ENCODE data around the gene GALNT2. TPM values are rescaled to one million over a fixed set of nuclear protein-coding genes. Genes with fewer than 3 reads are reported as not detected.
A peak's percentile ranks its signal among the peaks of the same experiment; 100 is the strongest.

Gene GALNT2
- total and polyA plus RNA-seq, 9 of the 15 experiments (the other 6 are each of a cell fraction or from before 2014, with no cell fraction given): 1.6 to 106 (median 51.9) TPM

DNA sequence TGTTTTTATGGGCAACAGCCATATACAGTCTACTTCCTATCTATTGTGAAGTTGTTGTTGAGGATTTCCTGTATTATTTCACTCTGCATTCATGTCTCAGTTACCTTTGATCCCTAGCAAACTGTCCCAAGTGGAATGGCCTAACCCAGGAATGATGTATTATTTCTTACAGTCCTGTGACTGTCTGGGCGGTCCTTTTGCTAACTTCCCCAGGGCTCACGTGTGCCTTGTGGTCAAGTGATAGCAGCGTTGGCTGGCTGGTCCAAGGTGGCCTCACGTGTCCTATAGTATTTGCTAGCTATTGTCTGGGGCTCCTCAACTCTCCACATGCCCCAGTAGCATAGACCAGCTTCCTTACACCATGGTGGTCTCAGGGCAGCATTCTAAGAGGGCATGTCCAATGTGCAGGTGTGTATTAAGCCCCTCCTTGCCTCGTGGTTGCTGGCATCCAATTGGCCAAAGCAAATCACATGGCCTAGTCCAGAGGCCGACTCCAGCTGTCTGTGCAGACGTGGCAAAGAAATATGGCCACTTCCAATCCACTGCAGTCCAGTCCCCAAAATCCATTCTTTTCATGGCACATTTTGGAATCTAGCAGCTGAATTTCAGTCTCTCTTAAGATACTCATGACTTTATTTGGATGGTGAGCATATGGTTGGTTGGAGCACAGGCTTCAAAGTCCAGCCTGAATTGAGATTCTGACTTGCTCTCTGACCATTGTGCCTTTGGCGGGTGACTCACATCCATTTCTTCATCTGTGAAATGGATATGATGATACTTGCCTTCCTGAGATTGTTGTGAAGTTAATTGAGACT lies 94.1 kb downstream of the GALNT2 start (continued):
- TF ChIP-seq MAFF (IDR thresholded peaks at IDR 0.05; ENCODE audit: low read length): no peak
- TF ChIP-seq CHD2 (IDR thresholded peaks at IDR 0.05; ENCODE audit: low read depth, low read length): no peak
- TF ChIP-seq U2AF1 (optimal IDR thresholded peaks at IDR 0.05; ENCODE audit: low read depth, low read length): no peak
- TF ChIP-seq, protein P1, sequence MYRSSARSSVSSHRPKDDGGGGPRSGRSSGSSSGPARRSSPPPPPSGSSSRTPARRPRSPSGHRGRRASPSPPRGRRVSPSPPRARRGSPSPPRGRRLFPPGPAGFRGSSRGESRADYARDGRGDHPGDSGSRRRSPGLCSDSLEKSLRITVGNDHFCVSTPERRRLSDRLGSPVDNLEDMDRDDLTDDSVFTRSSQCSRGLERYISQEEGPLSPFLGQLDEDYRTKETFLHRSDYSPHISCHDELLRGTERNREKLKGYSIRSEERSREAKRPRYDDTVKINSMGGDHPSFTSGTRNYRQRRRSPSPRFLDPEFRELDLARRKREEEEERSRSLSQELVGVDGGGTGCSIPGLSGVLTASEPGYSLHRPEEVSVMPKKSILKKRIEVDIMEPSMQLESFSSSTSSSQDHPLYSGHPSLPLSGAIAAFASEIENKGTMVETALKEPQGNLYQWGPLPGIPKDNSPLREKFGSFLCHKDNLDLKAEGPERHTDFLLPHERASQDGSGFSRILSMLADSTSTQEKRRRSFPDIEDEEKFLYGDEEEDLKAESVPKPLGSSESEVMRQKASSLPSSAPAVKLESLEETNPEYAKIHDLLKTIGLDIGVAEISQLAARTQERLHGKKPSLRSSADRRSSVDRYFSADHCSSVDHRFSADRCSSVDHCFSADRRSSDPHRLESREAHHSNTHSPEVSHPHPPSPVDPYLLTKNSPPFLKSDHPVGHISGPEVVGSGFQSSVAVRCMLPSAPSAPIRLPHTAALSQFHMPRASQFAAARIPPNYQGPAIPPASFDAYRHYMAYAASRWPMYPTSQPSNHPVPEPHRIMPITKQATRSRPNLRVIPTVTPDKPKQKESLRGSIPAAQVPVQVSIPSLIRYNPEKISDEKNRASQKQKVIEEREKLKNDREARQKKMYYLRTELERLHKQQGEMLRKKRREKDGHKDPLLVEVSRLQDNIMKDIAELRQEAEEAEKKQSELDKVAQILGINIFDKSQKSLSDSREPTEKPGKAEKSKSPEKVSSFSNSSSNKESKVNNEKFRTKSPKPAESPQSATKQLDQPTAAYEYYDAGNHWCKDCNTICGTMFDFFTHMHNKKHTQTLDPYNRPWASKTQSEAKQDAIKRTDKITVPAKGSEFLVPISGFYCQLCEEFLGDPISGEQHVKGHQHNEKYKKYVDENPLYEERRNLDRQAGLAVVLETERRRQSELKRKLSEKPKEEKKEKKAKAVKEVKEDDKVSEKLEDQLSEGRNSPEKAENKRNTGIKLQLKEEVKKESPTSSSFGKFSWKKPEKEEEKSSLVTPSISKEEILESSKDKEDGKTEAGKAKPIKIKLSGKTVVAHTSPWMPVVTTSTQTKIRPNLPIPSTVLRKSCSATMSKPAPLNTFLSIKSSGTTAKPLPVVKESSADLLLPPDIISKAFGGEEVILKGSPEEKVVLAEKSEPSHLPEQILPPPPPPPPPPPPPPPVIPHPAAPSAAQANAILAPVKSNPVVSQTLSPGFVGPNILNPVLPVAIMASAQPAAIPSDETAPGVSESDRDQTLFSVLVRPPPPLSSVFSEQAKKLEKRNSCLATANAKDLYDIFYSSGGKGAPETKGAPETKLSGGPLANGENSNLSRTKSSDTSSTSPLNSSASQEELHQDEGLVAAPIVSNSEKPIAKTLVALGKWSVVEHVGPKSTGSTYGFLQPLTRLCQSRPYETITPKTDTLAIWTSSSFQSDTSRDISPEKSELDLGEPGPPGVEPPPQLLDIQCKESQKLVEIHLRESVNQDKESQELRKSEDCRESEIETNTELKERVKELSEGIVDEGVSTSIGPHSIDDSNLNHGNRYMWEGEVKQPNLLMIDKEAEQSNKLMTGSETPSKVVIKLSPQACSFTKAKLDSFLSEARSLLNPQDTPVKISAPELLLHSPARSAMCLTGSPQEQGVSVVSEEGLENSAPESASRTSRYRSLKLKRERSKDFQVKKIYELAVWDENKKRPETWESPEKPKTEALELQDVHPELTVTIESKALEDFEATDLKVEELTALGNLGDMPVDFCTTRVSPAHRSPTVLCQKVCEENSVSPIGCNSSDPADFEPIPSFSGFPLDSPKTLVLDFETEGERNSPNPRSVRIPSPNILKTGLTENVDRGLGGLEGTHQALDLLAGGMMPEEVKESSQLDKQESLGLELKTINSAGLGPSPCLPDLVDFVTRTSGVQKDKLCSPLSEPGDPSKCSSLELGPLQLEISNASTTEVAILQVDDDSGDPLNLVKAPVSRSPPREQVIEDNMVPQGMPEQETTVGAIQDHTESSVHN (IDR thresholded peaks at IDR 0.05; ENCODE audit: borderline replicate concordance in 1 of 2, low read depth in 1 of 2): peak in 1 of 2 experiments; percentile 31; a peak in 1 of 4 replicates
- peak in 1 of 2 experiments; percentile 68; a peak in 1 of 4 replicates for TF ChIP-seq RCOR1 (IDR thresholded peaks at IDR 0.05; ENCODE audit: borderline replicate concordance in 1 of 2, low read depth in 2 of 2, low read length in 2 of 2)
- TF ChIP-seq CBX2 (IDR thresholded peaks at IDR 0.05; ENCODE audit: insufficient read depth, low read length, poor library complexity, severe bottlenecking): no peak
- no peak for TF ChIP-seq ZNF224 (CRISPR knock-in tag; IDR thresholded peaks at IDR 0.05)
- no peak for TF ChIP-seq PHB (CRISPR knock-in tag; IDR thresholded peaks at IDR 0.05)
- TF ChIP-seq, protein P2, sequence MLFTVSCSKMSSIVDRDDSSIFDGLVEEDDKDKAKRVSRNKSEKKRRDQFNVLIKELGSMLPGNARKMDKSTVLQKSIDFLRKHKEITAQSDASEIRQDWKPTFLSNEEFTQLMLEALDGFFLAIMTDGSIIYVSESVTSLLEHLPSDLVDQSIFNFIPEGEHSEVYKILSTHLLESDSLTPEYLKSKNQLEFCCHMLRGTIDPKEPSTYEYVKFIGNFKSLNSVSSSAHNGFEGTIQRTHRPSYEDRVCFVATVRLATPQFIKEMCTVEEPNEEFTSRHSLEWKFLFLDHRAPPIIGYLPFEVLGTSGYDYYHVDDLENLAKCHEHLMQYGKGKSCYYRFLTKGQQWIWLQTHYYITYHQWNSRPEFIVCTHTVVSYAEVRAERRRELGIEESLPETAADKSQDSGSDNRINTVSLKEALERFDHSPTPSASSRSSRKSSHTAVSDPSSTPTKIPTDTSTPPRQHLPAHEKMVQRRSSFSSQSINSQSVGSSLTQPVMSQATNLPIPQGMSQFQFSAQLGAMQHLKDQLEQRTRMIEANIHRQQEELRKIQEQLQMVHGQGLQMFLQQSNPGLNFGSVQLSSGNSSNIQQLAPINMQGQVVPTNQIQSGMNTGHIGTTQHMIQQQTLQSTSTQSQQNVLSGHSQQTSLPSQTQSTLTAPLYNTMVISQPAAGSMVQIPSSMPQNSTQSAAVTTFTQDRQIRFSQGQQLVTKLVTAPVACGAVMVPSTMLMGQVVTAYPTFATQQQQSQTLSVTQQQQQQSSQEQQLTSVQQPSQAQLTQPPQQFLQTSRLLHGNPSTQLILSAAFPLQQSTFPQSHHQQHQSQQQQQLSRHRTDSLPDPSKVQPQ (CRISPR knock-in tag; IDR thresholded peaks at IDR 0.05; ENCODE audit: borderline replicate concordance): peak; percentile 87; the same call in 1 of the 2 replicates
- no peak for TF ChIP-seq MAFG (tag; conservative IDR thresholded peaks at IDR 0.05)
- TF ChIP-seq SIRT6 (IDR thresholded peaks at IDR 0.05; ENCODE audit: low read depth, low read length): no peak
- TF ChIP-seq ESRRB (CRISPR knock-in tag; IDR thresholded peaks at IDR 0.05; ENCODE audit: borderline replicate concordance): no peak
- TF ChIP-seq, protein P3, sequence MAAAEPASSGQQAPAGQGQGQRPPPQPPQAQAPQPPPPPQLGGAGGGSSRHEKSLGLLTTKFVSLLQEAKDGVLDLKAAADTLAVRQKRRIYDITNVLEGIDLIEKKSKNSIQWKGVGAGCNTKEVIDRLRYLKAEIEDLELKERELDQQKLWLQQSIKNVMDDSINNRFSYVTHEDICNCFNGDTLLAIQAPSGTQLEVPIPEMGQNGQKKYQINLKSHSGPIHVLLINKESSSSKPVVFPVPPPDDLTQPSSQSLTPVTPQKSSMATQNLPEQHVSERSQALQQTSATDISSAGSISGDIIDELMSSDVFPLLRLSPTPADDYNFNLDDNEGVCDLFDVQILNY (CRISPR knock-in tag; IDR thresholded peaks at IDR 0.05): no peak
- peak; percentile 89; the same call in 1 of the 2 replicates for TF ChIP-seq DMBX1 (CRISPR knock-in tag; IDR thresholded peaks at IDR 0.05; ENCODE audit: borderline replicate concordance)
- TF ChIP-seq BMI1 (IDR thresholded peaks at IDR 0.05; ENCODE audit: low read length): no peak

Data from K562 (cell line).